Hepatocyte (in vitro differentiated cells): ENCODE data around the gene TXLNA. TPM values are rescaled to one million over a fixed set of nuclear protein-coding genes. Genes with fewer than 3 reads are reported as not detected.

Experiments used
- DNase-seq: peaks from one replicate; pipeline ENCODE4 v3.0.0-alpha.2; 2016; ENCODE audit warnings: low spot score
- H2AFZ ChIP-seq: fragments of 200-600 bp; sonication (generic); 2 replicates; pipeline ENCODE4 v1.6.0; 2016; ENCODE audit warnings: antibody characterized with exemption, mild to moderate bottlenecking
- H3K27ac ChIP-seq: fragments of 200-600 bp; sonication (generic); 2 replicates; pipeline ENCODE4 v1.5.1; 2016; ENCODE audit warnings: mild to moderate bottlenecking
- H3K27me3 ChIP-seq: fragments of 200-600 bp; sonication (generic); 2 replicates; pipeline ENCODE4 v1.6.1; 2016
- H3K36me3 ChIP-seq: fragments of 200-600 bp; sonication (generic); replicated peaks from 2 replicates; pipeline ENCODE4 v1.5.1; 2016; ENCODE audit warnings: low read depth; ENCODE audit not compliant: insufficient read depth
- H3K4me1 ChIP-seq: fragments of 200-600 bp; sonication (generic); 2 replicates; pipeline ENCODE4 v1.5.1; 2016; ENCODE audit warnings: mild to moderate bottlenecking, moderate library complexity; ENCODE audit not compliant: insufficient read depth
- H3K4me2 ChIP-seq: fragments of 200-600 bp; sonication (generic); 2 replicates; pipeline ENCODE4 v1.6.0; 2016
- H3K4me3 ChIP-seq: fragments of 200-600 bp; sonication (generic); 2 replicates; pipeline ENCODE4 v1.5.1; 2016; ENCODE audit warnings: mild to moderate bottlenecking
- H3K79me2 ChIP-seq: fragments of 200-600 bp; sonication (generic); 2 replicates; pipeline ENCODE4 v1.6.0; 2017; ENCODE audit warnings: mild to moderate bottlenecking
- H3K9me2 ChIP-seq: fragments of 200-600 bp; sonication (generic); replicated peaks from 2 replicates; pipeline ENCODE4 v1.6.0; 2017; ENCODE audit warnings: mild to moderate bottlenecking; ENCODE audit not compliant: insufficient read depth
- H3K9me3 ChIP-seq: fragments of 200-600 bp; sonication (generic); 2 replicates; pipeline ENCODE4 v1.5.1; 2016; ENCODE audit warnings: low read depth, mild to moderate bottlenecking
- H4K20me1 ChIP-seq: fragments of 200-600 bp; sonication (generic); 2 replicates; pipeline ENCODE4 v1.6.0; 2016; ENCODE audit warnings: mild to moderate bottlenecking; ENCODE audit not compliant: insufficient read depth, poor library complexity, severe bottlenecking
- EZH2 ChIP-seq: fragments of 200-600 bp; sonication (generic); IDR thresholded peaks from 2 replicates; pipeline ENCODE4 v1.6.1; 2016; ENCODE audit warnings: antibody characterized with exemption, mild to moderate bottlenecking, borderline replicate concordance
- EZH2phosphoT487 ChIP-seq: fragments of 200-600 bp; sonication (generic); IDR thresholded peaks from one replicate; pipeline ENCODE4 v1.6.1; 2018; ENCODE audit warnings: antibody characterized with exemption, mild to moderate bottlenecking, low read depth, moderate library complexity; ENCODE audit not compliant: unreplicated experiment, severe bottlenecking
- WGBS: methylation state at CpG from one replicate; pipeline ENCODE4 v1.1.6; 2016; ENCODE audit warnings: low lambda C conversion rate; ENCODE audit errors: missing lambda C conversion rate; 5-methylcytosine and 5-hydroxymethylcytosine counted together
- polyA plus RNA-seq: library from polyadenylated mRNA; unstranded; fragments of >200 nt; fragmentation: Nextera tagmentation; extraction: Ambion mirVana; gene quantifications from 2 replicates; pipeline ENCODE4 v1.2.1, GENCODE V29; 2016
- total RNA-seq: library from RNA; depleted of rRNA; stranded (reverse); fragments of >200 nt; gene quantifications from 2 replicates; pipeline ENCODE4 v1.2.3, GENCODE V29; 2014
- TF ChIP-seq, protein P1 (sequence below): fragments of 200-600 bp; sonication (generic); IDR thresholded peaks from 2 replicates; pipeline ENCODE4 v1.5.1; 2016; ENCODE audit warnings: antibody characterized with exemption, mild to moderate bottlenecking; ENCODE audit not compliant: poor library complexity

The TXLNA gene
- total and polyA plus RNA-seq, 2 experiments from 2014 or later = 41.2 to 52.7 TPM

DNA sequence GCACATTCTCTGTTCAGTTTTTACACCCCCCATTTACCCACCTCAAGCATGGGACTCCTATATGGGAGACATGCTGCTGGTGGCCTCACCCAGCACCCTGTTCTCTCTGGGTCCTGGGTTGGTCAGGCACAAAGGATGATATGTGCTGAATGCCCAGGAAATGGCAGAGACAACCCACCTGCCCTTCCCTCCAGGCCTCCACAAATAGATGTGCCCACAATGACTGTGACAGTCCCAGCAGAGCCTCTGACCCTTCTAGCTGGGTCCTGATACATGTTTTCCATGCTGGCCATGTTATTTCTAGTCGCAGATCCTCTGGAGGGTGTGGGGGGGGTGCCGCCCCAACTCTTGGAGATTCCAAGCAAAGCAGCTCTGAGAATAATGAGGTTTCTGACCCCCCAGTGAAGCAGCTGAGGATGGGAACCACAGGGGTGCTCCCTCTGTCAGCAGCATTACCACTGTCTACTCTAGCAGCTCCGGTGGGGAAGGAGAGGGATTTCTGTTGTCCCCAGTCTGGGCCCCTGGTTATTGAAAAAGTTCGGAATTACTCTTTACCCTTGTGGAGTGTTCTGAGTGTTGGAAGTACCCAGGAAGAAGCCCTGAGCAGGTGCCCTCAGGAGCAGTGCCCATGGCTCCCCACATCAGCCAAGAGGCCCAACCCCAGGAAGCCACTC lies 19.7 kb downstream of the TXLNA start:
- no peaks in the 10 kb centered on the region for H3K79me2 ChIP-seq
- peak overlapping the region; percentile 97 for H3K4me2 ChIP-seq
- H3K27me3 ChIP-seq = no peaks in the 10 kb centered on the region
- H3K4me3 ChIP-seq = no peak overlapping the region
- no peaks in the 10 kb centered on the region for H3K9me2 ChIP-seq
- H3K36me3 ChIP-seq = no peaks in the 10 kb centered on the region
- no peaks in the 10 kb centered on the region for H3K4me1 ChIP-seq
- H3K27ac ChIP-seq = peak overlapping the region; percentile 82
- H2AFZ ChIP-seq = no peak overlapping the region
- no peaks in the 10 kb centered on the region for H3K9me3 ChIP-seq
- DNase-seq = no peak
- TF ChIP-seq EZH2phosphoT487 = no peak
- WGBS = 86% methylated on average over 4 of the region's 4 CpGs
- no peaks in the 10 kb centered on the region for H4K20me1 ChIP-seq

DNA sequence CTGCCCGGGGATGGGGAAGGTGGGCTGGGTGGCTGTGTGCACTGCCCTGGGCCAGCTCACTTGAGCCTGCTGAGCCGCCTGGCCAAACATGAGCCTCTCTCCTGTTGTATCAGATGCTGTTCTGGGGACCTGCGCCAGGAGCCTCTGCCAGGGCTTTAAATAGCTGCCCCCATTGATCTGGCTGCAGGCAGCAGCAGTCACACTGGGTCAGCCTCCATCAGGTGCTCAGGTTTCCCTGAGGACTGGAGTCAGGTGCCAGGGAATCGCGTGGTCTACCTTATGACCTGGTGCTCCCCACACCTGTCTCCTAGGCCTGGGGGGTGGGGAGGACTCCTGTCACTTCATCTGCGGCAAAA lies 20.2 kb downstream of the TXLNA start:
- Histone ChIP-seq H3K9me2 (no peaks in the 10 kb centered on the region), H3K4me1 (no peaks in the 10 kb centered on the region), H3K4me2 (peak overlapping the region; percentile 97), H2AFZ (no peak overlapping the region), H3K27me3 (no peaks in the 10 kb centered on the region), H4K20me1 (no peaks in the 10 kb centered on the region), H3K9me3 (no peaks in the 10 kb centered on the region), H3K4me3 (peak overlapping the region; percentile 31), H3K27ac (peak overlapping the region; percentile 82), H3K36me3 (no peaks in the 10 kb centered on the region), H3K79me2 (no peaks in the 10 kb centered on the region)
- TF ChIP-seq, protein P1, sequence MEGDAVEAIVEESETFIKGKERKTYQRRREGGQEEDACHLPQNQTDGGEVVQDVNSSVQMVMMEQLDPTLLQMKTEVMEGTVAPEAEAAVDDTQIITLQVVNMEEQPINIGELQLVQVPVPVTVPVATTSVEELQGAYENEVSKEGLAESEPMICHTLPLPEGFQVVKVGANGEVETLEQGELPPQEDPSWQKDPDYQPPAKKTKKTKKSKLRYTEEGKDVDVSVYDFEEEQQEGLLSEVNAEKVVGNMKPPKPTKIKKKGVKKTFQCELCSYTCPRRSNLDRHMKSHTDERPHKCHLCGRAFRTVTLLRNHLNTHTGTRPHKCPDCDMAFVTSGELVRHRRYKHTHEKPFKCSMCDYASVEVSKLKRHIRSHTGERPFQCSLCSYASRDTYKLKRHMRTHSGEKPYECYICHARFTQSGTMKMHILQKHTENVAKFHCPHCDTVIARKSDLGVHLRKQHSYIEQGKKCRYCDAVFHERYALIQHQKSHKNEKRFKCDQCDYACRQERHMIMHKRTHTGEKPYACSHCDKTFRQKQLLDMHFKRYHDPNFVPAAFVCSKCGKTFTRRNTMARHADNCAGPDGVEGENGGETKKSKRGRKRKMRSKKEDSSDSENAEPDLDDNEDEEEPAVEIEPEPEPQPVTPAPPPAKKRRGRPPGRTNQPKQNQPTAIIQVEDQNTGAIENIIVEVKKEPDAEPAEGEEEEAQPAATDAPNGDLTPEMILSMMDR = no peak
- TF ChIP-seq EZH2 (no peak), EZH2phosphoT487 (no peak)
- WGBS = 45% methylated on average over 6 of the region's 6 CpGs
- DNase-seq = no peak

DNA sequence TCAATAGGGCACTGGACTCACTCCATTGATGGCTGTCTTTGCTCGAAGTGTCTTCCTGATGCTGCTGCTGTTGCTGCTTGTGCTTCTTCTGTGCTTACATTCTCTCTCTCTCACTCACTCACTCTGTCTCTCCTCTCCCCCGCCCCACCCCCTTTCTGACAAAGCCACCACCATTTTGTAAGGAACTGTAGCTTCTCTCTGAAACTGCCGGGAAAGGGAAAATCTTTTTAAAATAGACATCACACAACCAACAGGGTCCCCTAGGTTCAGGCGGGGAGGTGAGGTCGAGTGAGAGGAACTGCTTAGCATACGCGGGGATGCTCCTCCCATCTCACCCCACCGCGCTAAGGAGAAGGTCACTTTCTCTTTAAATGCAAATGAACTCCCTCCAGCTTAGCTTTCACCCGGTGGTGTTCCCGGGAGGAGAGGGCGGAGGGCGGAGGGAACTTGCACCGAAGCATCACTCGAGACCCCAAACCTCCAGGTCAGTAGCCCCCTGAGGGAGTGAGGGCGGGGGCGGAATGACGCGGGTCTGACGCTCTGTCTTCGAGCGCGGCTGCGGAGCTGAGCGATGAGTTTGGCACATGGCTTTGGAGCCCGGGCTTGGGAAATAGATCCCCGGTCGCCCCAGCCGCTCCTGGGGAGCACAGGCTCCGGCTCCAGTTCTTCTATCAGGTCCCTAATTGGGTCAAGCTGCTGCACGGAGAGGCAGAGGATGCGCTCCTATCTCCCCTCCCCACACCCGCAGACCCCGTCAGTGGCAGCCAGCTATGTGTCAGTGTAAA lies 20.9 kb downstream of the TXLNA start, which contains the start of gene CCDC28B:
TSS of gene CCDC28B (plus strand) at position 370 of the 785 bp plus-strand sequence. CDS start 1,341 bp downstream, outside the sequence.
- no peaks in the 10 kb centered on the region for H4K20me1 ChIP-seq
- no peaks in the 10 kb centered on the region for H3K9me3 ChIP-seq
- no peaks in the 10 kb centered on the region for H3K36me3 ChIP-seq
- WGBS = under 1% methylated on average over 34 of the region's 34 CpGs
- H3K4me2 ChIP-seq = peak within 1 kb of the TSS; percentile 97
- peak within 1 kb of the TSS; percentile 84 for H2AFZ ChIP-seq
- H3K4me1 ChIP-seq = no peaks in the 10 kb centered on the region
- peak; percentile 73 for DNase-seq
- no peaks in the 10 kb centered on the region for H3K27me3 ChIP-seq
- no peaks in the 10 kb centered on the region for H3K79me2 ChIP-seq
- H3K27ac ChIP-seq = peak within 1 kb of the TSS; percentile 82
- TF ChIP-seq, protein P1 = no peak
- TF ChIP-seq EZH2phosphoT487 (no peak), EZH2 (no peak)
- H3K4me3 ChIP-seq = peak within 1 kb of the TSS; percentile 31
- H3K9me2 ChIP-seq = no peaks in the 10 kb centered on the region
